Posterior cingulate gyrus (tissue), 11 donors: ENCODE measurements around the gene OLFM1.
"Not testable (repeated sequence)": the region's sequence is repeated elsewhere in the genome, so short reads cannot be mapped to it uniquely, and the experiment has no call there.

Experiments used
- DNase-seq, 10 donors: peaks; one replicate each; pipeline versions ENCODE4 v3.0.0 to v3.0.0-alpha.2; 2020 to 2021; ENCODE audit warnings: mixed read lengths in 3 of 10
- intact Hi-C: fragments of 100-400 bp; cut with DNase I; formaldehyde crosslinking; loops from one replicate; pipeline ENCODE4 v1.15.1; 2023

Gene OLFM1

DNA sequence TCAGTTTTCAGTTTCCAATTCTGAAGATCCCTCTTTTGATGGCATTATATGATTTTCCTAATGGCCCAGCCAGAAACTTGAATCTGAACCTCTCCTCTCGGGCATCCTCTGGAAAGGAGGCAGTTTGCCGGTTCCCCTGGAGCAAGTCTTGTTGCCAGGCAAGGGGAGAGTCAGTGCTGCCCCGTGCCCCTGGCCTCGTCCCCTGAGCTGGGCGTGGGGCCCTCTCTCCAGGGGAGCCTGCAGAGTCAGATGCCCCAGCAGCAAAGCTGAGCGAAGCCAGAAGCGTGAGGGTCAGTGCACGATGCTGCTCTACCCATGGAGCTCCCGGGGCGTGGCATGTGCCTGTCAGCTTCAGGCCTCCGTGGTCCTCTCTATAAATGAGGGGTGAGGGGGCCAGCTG, 14.0 kb downstream of the OLFM1 start:
- DNase-seq: peak in 4 of 10 donors; percentile 20 to 79 (median 70)
- intact Hi-C loops: no loop called here

DNA sequence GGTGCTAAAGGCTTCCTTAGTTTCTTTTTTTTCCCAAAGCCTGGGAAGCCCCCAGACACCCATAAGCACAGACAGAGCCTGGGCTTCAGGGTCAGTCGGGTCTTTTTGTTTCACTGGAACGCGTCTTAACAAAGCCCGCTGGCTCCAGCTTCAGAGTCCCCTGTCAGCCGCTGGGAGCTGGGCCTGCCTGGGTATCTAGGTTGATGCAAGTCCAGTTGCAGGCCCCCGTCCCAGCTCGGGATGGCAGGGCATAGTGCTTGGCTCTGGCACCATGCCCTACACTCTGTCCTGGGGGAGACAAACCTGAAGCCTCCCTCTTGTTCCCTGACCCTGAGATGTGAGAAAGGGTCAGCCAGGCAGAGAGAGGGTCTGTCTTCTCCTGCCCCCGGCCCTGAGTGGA, 14.5 kb downstream of the OLFM1 start:
- peak in 4 of 10 donors; percentile 21 to 79 (median 49) for DNase-seq
- intact Hi-C loops: no loop called here

DNA sequence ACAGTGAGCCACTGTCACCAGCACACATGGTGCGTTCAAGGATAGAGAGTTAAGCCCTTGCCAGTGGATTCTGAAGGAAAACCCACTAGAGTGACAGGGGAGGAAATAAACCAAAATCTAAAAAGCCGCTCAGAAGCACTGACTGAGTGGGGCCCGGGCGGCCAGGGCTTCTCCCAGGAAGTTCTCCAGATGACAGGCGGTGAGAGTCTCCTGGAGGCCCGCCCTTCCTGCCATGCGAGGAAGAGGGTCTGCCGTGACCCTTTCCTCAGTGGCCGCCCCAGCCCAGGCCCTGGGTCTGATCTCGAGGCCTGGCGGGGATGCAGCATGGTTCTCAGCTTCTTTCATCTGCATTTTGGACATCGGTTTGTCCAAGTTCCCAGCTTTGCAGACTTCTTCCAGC, 14.9 kb downstream of the OLFM1 start:
- intact Hi-C loops: no loop called here
- DNase-seq: peak in 4 of 10 donors; percentile 23 to 54 (median 47)

DNA sequence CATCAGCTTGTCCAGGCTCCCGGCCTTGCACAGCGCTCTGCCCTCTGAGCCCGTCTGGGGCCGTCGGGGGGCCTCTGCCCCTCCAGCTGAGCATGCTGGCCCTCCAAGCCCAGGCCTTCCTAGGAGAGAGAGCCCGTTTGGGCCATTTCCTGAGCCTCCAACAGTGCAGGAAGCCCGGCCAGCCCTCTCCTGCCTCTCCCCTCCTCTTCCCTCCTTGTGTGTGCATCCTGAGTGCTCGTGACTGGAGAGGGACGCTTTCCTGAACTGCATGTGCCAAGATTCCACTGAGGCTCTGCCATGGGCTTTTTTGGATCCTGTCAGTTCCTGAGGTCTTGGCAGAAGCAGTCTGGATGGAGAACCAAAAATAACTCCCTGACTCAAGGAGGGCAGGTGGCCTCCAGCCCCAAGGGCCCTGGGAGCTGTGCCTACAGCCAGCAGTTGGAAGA, 15.6 kb downstream of the OLFM1 start:
- DNase-seq: peak in 4 of 10 donors; percentile 43 to 86 (median 82)
- intact Hi-C loops: no loop called here

DNA sequence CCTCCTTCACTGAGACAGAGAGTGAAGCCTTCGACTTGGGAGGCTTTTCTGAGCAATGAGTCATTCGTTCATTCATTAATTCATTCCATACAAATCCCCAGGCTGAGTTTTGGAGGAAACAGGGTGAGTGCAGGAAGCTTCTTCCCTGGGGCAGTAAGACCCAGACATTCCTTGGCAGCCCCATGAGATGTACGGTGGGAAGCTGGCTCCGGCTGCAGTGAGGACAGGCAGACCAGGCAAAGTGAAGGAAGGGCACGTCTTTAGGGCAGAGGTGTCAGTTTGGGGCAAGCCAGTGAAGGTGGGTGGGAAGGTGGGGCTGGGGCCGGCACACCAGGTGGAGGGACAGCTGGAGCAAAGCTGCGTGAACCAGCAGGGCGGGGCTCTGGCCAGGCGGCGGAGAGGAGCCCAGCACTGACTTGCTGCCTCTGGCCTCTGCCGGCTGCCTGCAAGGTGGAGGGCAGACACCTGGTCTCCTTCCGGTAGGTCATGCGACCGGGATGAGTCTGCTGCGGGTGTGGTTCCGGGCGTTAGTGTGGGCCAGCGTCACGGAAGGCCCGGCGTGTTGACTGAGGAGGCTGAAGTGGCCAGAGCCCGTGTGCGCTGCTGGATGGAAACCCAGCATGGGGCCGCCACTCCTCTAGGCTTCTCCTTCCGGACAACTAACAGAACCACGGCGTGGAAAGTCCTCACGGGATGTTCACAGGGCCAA, 16.6 kb downstream of the OLFM1 start:
- peak in 4 of 10 donors; percentile 29 to 86 (median 78) for DNase-seq
- intact Hi-C loops: no loop called here

DNA sequence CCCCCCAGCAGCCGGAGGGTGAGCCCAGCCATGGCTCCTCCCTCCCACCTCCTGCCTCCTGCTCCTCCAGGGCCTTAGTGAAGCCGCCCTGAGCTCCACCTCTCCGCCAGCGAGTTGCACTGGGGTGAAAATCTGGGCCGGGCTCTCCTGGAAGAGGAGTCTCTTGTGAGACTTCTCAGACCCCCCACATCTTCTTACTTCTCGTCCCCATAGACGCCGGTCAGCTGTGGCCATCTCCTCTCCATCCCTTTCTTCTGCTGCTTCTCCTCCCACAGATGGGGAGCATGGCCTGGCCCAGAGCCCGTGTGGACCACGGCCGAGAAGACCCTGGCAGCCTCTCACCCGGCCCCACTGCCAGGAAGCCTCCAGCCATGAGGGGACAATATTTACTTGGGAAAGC, 17.3 kb downstream of the OLFM1 start:
- peak in 4 of 10 donors; percentile 25 to 84 (median 78) for DNase-seq
- intact Hi-C loops: no loop called here

DNA sequence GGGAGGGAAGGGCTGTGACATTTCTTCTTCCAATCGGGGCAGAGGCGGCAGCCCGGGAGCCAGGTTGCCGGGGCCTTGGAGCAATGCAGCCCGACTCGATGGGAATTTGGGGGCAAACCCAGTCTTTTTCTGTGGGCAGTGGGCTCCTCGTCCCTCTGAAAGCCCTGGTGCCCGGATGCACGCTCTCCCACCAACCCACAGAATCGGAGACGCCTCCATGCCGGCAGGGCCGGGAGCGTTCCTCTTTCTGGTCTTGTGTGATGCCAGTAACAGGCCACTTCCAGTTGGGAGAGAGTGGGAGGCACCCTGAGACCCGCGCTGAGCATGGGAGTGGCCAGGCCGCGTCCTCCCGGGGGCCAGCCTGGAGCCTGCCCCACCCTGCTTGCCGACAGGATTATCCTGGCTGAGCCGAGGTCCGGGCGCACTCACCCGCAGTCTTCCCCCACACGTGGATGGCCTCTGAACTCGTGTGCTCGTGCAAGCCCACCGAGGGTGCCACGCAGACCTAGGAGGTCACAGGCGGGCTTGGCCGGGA, 17.8 kb downstream of the OLFM1 start:
- intact Hi-C loops: no loop called here
- DNase-seq: peak in 4 of 10 donors; percentile 28 to 83 (median 72)

DNA sequence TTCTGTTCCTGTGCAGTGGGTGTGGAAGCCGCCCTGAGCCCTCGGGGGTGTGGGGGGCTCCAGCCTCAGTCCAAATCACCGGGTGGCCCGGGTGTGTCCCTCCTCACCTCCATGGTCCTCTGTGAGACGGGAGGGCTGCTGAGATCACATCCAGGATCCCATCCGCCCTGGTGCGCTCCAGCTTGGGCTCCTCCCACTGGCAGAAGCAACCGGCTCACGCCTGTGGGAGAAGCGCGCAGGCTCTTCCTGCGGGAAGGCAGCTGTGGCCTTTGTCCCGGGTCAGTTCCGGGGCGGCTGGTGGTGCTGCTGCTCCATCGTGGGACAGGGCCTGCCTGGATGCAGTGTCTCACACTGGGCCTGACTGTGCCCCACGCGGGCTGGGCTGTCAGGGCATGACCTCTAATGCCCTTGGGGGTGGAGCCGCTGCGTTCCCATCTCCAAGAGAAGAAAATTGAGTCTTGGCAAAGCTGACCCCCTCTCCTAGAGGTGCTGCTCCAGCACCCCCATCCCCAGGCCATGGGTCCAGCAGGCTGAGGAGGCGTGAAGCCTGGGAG, 18.5 kb downstream of the OLFM1 start:
- intact Hi-C loops: no loop called here
- peak in 6 of 10 donors; percentile 46 to 94 (median 78) for DNase-seq

DNA sequence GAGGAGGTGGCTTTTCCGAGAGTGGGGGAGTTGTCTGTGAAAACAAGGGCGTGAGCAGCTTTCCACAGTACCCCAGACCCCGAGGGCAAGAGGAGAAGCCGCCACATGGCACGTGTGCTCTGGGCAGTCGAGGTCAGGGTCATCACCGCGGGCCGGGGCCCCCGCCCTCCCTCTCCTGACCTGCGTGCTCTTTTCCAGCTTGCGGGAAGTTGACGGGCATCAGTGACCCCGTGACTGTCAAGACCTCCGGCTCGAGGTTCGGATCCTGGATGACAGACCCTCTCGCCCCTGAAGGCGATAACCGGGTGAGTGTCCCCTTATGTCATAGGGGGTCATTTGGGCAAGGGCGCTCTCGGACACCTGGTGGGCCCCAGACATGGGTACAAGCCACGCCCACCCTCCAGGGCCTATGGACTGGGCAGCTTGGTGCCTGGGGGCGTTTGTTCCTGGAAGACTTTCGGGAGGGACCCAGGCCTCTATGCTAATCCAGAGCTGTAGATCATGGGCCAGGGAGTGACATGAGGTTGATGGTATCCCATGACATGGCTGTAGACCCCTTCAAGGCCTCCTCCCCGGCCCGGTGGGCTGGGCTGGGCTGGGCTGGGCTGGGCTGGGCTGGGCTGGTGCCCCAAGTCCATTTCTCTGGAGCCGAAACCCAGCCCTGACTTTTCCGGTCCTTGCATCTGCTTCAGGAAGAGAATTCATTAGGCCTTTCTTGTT, 19.2 kb downstream of the OLFM1 start:
- intact Hi-C loops: no loop called here
- DNase-seq: peak in 4 of 10 donors; percentile 12 to 69 (median 60)

DNA sequence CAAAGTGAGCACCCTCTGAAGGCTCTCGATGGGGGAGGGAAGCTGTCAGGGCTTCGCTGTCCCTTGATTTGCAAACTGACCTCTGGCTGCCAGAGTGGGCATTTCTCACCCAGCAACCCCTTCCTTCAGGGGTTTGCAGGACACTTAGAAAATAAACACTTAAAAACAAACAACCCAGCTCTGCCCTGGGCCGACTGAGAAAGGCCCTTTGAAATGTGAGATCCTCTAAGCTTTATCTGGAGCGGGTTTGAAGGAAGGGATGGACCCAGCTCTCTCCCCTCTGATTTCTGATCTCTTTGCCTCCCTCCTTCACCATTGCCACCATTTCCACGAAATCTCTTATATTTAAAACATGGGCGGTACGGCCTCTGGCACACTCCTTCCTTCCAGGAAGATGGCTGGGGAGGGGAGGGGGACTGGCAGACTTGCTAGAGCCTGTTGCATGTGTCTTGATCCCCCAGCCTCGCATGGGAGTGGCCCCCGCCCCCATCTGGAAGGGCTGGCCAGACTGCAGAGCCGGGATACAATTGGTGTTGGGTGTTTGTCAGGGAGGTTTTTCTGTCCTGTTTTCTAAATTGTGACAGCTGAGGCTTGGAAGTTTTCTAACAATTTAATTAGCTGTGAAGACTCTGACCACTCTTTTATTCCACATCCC, 20.2 kb downstream of the OLFM1 start:
- DNase-seq: peak in 4 of 10 donors; percentile 15 to 63 (median 31)
- intact Hi-C loops: no loop called here

DNA sequence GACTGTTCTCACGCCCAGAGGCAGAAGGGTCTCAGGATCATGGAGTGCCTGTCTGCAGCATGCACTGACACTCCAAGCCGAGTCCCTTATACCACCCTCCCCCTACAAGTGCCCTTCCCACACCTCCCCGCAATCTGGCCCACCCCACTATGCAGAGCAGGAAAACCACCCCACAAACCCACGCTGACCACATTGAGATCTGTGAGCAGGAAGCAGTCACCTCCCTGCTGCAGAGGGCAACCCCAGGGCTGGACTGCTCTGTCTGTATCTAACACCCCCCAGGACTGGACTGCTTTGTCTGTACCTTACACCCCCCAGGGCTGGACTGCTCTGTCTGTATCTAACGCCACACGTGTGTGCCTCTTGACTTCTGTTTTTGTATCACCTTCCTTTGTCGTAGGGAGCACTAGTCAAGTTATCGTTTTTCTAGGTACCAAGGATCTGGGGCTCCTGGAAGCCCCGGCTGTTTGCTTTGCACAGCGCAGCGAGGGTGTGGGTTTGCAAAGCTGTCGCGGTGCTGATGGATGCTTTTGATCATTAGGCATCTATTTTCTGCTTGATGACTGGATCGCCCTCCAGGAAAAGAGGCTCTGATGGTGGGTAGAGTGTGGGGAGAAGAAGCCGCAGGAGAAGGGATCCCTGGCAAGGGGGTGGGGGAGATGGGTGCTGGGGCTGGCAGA, 21.5 kb downstream of the OLFM1 start:
- intact Hi-C loops: no loop called here

DNA sequence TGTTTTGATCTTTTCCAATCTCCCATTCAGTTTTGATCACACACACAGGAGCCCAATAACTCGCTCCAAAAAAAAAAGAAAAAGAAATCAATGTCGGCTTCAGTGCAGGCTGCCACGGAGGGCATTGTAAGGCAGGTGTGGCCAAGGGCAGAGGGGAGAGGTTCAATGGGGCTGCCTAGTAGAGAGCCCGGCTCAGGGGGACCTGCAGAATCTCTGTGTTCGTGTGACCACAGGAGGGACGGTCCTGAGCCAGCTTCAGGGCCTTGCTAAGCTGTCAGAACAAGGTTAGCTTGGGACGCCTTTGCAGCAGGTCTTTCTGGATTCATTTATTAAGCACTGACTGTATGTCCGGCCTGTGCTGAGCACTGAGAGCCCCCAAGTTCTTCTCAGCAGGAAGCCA, 22.2 kb downstream of the OLFM1 start:
- intact Hi-C loops: no loop called here
- peak in 1 of 10 donors; percentile 64 for DNase-seq

More for the DNA sequence above, 21.5 kb downstream of the OLFM1 start:
- DNase-seq: peak in 4 of 10 donors; percentile 24 to 85 (median 72)

DNA sequence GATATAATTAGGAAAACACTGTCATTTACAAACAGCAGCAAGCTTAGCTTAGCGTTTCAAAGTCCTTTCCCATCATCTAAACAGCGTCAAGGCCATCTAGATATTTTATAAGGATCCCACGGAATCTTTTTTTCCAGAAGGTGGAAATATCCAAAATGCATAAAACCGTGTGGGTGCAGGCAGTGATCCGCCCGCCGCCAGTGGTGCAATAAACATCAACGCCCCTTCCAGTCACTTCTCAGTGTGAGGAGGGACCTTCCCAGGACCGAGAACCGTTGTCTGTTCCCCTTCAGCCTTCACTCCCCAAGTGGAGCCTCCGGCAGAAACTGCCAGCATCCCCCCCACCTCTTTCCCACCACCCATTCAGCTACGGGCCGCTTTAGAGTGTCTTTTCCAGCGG, 22.9 kb downstream of the OLFM1 start:
- intact Hi-C loops: no loop called here
- peak in 2 of 10 donors; percentile 79 to 83 for DNase-seq

DNA sequence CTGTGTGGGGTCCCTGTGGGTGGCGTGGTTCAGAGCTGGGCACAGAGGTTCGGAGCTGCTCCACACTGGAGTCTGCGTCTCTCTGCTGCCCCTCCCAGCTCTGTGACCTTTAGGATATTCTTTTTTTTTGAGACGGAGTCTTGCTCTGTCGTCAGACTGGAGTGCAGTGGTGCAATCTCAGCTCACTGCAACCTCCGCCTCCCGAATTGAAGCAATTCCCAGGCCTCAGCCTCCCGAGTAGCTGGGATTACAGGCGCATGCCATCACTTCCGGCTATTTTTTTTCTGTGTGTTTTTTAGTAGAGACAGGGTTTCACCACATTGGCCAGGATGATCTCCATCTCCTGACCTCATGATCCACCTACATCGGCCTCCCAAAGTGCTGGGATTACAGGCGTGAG, 24.1 kb downstream of the OLFM1 start:
- intact Hi-C loops, DNase-seq: not testable (repeated sequence)

DNA sequence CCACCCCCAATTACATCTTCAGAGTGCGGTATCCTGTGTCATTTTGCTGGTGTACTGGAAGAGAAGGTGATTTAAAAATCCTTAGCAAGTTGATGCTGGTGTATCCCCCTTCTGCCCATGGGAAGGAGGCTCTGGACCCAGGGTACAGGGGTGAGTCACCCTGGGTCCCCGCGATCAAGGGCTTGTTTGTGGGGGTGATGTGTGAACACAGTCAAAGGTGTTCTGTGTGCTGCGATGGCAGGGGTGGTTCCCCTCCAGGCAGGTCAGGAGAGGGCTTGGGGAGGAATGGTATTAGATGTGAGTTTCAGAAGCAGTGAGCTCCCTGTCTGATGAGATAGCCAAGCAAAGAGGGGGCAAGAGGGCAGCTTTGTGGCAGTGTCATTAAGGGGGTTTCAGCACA, 28.9 kb downstream of the OLFM1 start:
- intact Hi-C loops: no loop called here
- peak in 3 of 10 donors; percentile 19 to 63 (median 61) for DNase-seq

DNA sequence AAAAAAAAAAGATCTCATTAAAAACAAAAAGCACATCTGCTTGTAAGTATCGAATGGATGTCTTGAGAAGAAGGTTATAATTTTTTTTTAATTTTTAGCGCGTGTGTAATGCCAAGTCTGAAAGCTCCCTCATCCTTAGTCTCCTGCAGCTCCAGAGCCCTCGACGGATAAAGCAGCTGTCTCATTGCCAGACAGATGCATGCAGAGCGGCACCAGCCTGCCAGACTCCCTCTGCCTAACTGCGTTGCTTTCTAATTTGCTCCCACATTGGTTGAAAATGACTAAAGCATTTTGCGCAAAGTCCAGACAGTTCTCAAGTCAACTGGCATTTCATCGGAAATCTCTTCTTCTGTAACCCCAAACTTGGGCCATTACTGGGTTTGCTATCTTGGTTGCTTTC, 29.4 kb downstream of the OLFM1 start:
- DNase-seq: peak in 4 of 10 donors; percentile 51 to 91 (median 88)
- intact Hi-C loops: no loop called here

DNA sequence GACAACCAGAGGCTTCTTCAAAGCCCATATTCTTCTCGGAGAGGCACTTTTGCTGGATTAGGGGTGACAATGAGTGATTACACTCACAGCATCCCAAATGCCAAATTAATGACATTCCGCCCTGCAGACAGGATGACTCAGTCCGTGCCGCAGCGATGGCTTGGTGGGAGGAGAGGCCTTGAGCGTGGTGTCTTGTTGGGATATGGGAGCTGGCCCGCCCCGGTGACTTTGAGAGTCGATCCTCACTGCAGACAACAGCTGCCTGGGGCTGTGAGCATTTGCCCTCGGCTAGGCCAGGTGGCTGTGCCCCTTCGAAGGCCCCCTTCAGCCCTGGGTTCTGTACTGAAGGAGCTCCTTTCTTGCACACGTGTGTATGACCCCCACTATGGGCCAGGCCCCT, 29.8 kb downstream of the OLFM1 start:
- intact Hi-C loops: no loop called here
- peak in 4 of 10 donors; percentile 28 to 87 (median 80) for DNase-seq

DNA sequence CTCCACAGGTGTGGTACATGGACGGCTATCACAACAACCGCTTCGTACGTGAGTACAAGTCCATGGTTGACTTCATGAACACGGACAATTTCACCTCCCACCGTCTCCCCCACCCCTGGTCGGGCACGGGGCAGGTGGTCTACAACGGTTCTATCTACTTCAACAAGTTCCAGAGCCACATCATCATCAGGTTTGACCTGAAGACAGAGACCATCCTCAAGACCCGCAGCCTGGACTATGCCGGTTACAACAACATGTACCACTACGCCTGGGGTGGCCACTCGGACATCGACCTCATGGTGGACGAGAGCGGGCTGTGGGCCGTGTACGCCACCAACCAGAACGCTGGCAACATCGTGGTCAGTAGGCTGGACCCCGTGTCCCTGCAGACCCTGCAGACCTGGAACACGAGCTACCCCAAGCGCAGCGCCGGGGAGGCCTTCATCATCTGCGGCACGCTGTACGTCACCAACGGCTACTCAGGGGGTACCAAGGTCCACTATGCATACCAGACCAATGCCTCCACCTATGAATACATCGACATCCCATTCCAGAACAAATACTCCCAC, 32.1 kb downstream of the OLFM1 start:
- intact Hi-C loops: no loop called here
- peak in 4 of 10 donors; percentile 26 to 77 (median 62) for DNase-seq

DNA sequence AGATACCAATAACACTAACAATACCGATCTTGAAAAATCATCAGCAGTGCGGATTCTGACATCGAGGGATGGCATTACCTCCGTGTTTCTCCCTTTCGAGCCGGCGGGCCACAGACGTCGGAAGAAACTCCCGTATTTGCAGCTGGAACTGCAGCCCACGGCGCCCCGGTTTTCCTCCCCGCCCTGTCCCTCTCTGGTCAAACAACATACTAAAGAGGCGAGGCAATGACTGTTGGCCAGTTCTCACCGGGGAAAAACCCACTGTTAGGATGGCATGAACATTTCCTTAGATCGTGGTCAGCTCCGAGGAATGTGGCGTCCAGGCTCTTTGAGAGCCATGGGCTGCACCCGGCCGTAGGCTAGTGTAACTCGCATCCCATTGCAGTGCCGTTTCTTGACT, 32.8 kb downstream of the OLFM1 start:
- peak in 4 of 10 donors; percentile 22 to 79 (median 42) for DNase-seq
- intact Hi-C loops: no loop called here
